ENCODE measurements around the gene LASP1NB.

- TF ChIP-seq CTCF (conservative IDR thresholded peaks at IDR 0.05) (no peak), EZH2 (IDR thresholded peaks at IDR 0.05; ENCODE audit: low read depth) (no peak)
These were observed 27.6 kb upstream of the LASP1NB start for GRCh38 chr17:38897671-38898290.

Measured in PC-9 (cell line).